ENCODE results near the gene MROH2A. TPM values are rescaled to one million over a fixed set of nuclear protein-coding genes. Genes with fewer than 3 reads are reported as not detected.

Gene MROH2A
- polyA plus RNA-seq, 6 donors from 2014 or later: not detected

- Mint-ChIP-seq H3K36me3 (no peaks in the 10 kb centered on the region), H3K27me3 (peaks cover 8 to 31% (median 11%) of the 10 kb centered on the region in 3 donors), H3K9me3 (no peaks in the 10 kb centered on the region), H3K4me1 (no peaks in the 10 kb centered on the region), H3K4me3 (peak overlapping the region in 1 of 8 donors; percentile 32), H3K27ac (no peak overlapping the region)
- DNase-seq: no peak
- ATAC-seq (ENCODE audit: low read depth in 2 of 2): no peak
Measured at GRCh38 chr2:233819884-233820773, 42.0 kb downstream of the MROH2A start.

- H3K27ac Mint-ChIP-seq: no peak overlapping the region
- no peaks in the 10 kb centered on the region for H3K36me3 Mint-ChIP-seq
- H3K4me3 Mint-ChIP-seq: no peak overlapping the region
- H3K9me3 Mint-ChIP-seq: no peaks in the 10 kb centered on the region
- H3K27me3 Mint-ChIP-seq: peaks cover 8 to 31% (median 11%) of the 10 kb centered on the region in 3 donors
- ATAC-seq (ENCODE audit: low read depth in 2 of 2) (no peak), DNase-seq (no peak)
- no peaks in the 10 kb centered on the region for H3K4me1 Mint-ChIP-seq
Measured at GRCh38 chr2:233820774-233821105, 42.6 kb downstream of the MROH2A start.

- H3K36me3 Mint-ChIP-seq: no peaks in the 10 kb centered on the region
- DNase-seq (no peak), ATAC-seq (ENCODE audit: low read depth in 2 of 2) (no peak)
- H3K27me3 Mint-ChIP-seq: peaks cover 8 to 28% (median 11%) of the 10 kb centered on the region in 3 donors
- H3K4me1 Mint-ChIP-seq: no peaks in the 10 kb centered on the region
- peaks cover 0 to under 1% (median 0%) of the 10 kb centered on the region in 7 donors for H3K9me3 Mint-ChIP-seq
- no peak overlapping the region for H3K4me3 Mint-ChIP-seq
- H3K27ac Mint-ChIP-seq: no peak overlapping the region
Measured at GRCh38 chr2:233821196-233821595, 43.1 kb downstream of the MROH2A start.

- Mint-ChIP-seq H3K4me3 (no peak overlapping the region), H3K9me3 (peaks cover 0 to 6% (median 0%) of the 10 kb centered on the region in 7 donors), H3K36me3 (no peaks in the 10 kb centered on the region), H3K4me1 (no peaks in the 10 kb centered on the region), H3K27me3 (peaks cover 8 to 24% (median 11%) of the 10 kb centered on the region in 3 donors), H3K27ac (no peak overlapping the region)
- DNase-seq (no peak), ATAC-seq (ENCODE audit: low read depth in 2 of 2) (no peak)
Measured at GRCh38 chr2:233821709-233822100, 43.6 kb downstream of the MROH2A start.

- Mint-ChIP-seq H3K36me3 (no peaks in the 10 kb centered on the region), H3K27me3 (peaks cover 7 to 19% (median 8%) of the 10 kb centered on the region in 3 donors), H3K9me3 (peaks cover 0 to 6% (median 0%) of the 10 kb centered on the region in 7 donors), H3K4me3 (no peak overlapping the region), H3K27ac (no peak overlapping the region), H3K4me1 (no peaks in the 10 kb centered on the region)
- DNase-seq (no peak), ATAC-seq (ENCODE audit: low read depth in 2 of 2) (no peak)
Measured at GRCh38 chr2:233822101-233822771, 44.1 kb downstream of the MROH2A start.

GRCh38 chr2:233822781-233823730 lies 44.9 kb downstream of the MROH2A start:
- DNase-seq (no peak), ATAC-seq (ENCODE audit: low read depth in 2 of 2) (no peak)
- Mint-ChIP-seq H3K4me3 (no peak overlapping the region), H3K4me1 (no peaks in the 10 kb centered on the region), H3K9me3 (peaks cover 0 to 6% (median 0%) of the 10 kb centered on the region in 7 donors), H3K36me3 (no peaks in the 10 kb centered on the region), H3K27me3 (peaks cover 6 to 12% (median 8%) of the 10 kb centered on the region in 3 donors), H3K27ac (no peak overlapping the region)

- no peak overlapping the region for H3K4me3 Mint-ChIP-seq
- DNase-seq (no peak), ATAC-seq (ENCODE audit: low read depth in 2 of 2) (no peak)
- H3K4me1 Mint-ChIP-seq: no peaks in the 10 kb centered on the region
- peaks cover 0 to 6% (median 0%) of the 10 kb centered on the region in 7 donors for H3K9me3 Mint-ChIP-seq
- H3K27ac Mint-ChIP-seq: peak overlapping the region in 1 of 6 donors; percentile 75
- no peaks in the 10 kb centered on the region for H3K36me3 Mint-ChIP-seq
- peaks cover 6 to 8% (median 8%) of the 10 kb centered on the region in 3 donors for H3K27me3 Mint-ChIP-seq
Measured at GRCh38 chr2:233823731-233824121, 45.6 kb downstream of the MROH2A start.

GRCh38 chr2:233824373-233824772 lies 46.2 kb downstream of the MROH2A start:
- Mint-ChIP-seq H3K27me3 (peaks cover 0 to 8% (median 8%) of the 10 kb centered on the region in 3 donors), H3K27ac (no peak overlapping the region), H3K36me3 (no peaks in the 10 kb centered on the region), H3K4me1 (no peaks in the 10 kb centered on the region), H3K4me3 (no peak overlapping the region), H3K9me3 (peaks cover 0 to 6% (median 0%) of the 10 kb centered on the region in 7 donors)
- ATAC-seq (ENCODE audit: low read depth in 2 of 2): no peak
- no peak for DNase-seq

- H3K4me3 Mint-ChIP-seq: no peak overlapping the region
- H3K27me3 Mint-ChIP-seq: no peaks in the 10 kb centered on the region
- no peaks in the 10 kb centered on the region for H3K36me3 Mint-ChIP-seq
- H3K4me1 Mint-ChIP-seq: peaks cover 0 to 4% (median 4%) of the 10 kb centered on the region in 3 donors
- H3K27ac Mint-ChIP-seq: no peak overlapping the region
- DNase-seq (no peak), ATAC-seq (ENCODE audit: low read depth in 2 of 2) (no peak)
- H3K9me3 Mint-ChIP-seq: peaks cover 0 to 6% (median 0%) of the 10 kb centered on the region in 7 donors
Measured at GRCh38 chr2:233828546-233829192, 50.5 kb downstream of the MROH2A start.

GRCh38 chr2:233829193-233830110 lies 51.3 kb downstream of the MROH2A start:
- Mint-ChIP-seq H3K27ac (no peak overlapping the region), H3K9me3 (peaks cover 0 to 6% (median 0%) of the 10 kb centered on the region in 7 donors), H3K36me3 (no peaks in the 10 kb centered on the region), H3K4me1 (peaks cover 0 to 4% (median 4%) of the 10 kb centered on the region in 3 donors), H3K27me3 (no peaks in the 10 kb centered on the region), H3K4me3 (peak overlapping the region in 1 of 8 donors; percentile 29)
- DNase-seq (no peak), ATAC-seq (ENCODE audit: low read depth in 2 of 2) (no peak)

GRCh38 chr2:233830111-233830802 lies 52.1 kb downstream of the MROH2A start:
- H3K27ac Mint-ChIP-seq: no peak overlapping the region
- peaks cover 0 to 4% (median 4%) of the 10 kb centered on the region in 3 donors for H3K4me1 Mint-ChIP-seq
- no peaks in the 10 kb centered on the region for H3K36me3 Mint-ChIP-seq
- H3K27me3 Mint-ChIP-seq: no peaks in the 10 kb centered on the region
- H3K9me3 Mint-ChIP-seq: peaks cover 0 to 6% (median 0%) of the 10 kb centered on the region in 7 donors
- DNase-seq (no peak), ATAC-seq (ENCODE audit: low read depth in 2 of 2) (no peak)
- no peak overlapping the region for H3K4me3 Mint-ChIP-seq

Measured in naive B cell (primary cell).